Ascending aorta (tissue), 2 donors: ENCODE data around the gene AFAP1L2. TPM values are rescaled to one million over a fixed set of nuclear protein-coding genes. Genes with fewer than 3 reads are reported as not detected.
A peak's percentile ranks its signal among the peaks of the same experiment; 100 is the strongest.

Experiments
- DNase-seq, 2 donors: peaks; one replicate each; pipeline ENCODE4 v3.0.0-alpha.2; 2019; ENCODE audit warnings: low spot score in 2 of 2
- H3K27ac ChIP-seq, 2 donors: fragments of 200-600 bp; sonication (generic); one replicate each; pipeline ENCODE4 v1.5.1; 2016 to 2017; ENCODE audit warnings: mild to moderate bottlenecking in 1 of 2
- H3K27me3 ChIP-seq: fragments of 200-600 bp; sonication (generic); one replicate; pipeline ENCODE4 v1.5.1; 2017
- H3K36me3 ChIP-seq, 2 donors: fragments of 200-600 bp; sonication (generic); one replicate each; pipeline ENCODE4 v1.5.1; 2016
- H3K4me1 ChIP-seq, 2 donors: fragments of 200-600 bp; sonication (generic); one replicate each; pipeline ENCODE4 v1.5.1; 2016 to 2017; ENCODE audit warnings: mild to moderate bottlenecking in 1 of 2
- H3K4me3 ChIP-seq, 2 donors: fragments of 200-600 bp; sonication (generic); one replicate each; pipeline ENCODE4 v1.5.1; 2016 to 2017; ENCODE audit warnings: mild to moderate bottlenecking in 1 of 2
- H3K9me3 ChIP-seq, 2 donors: fragments of 200-600 bp; sonication (generic); one replicate each; pipeline ENCODE4 v1.5.1; 2016
- CTCF ChIP-seq, 3 experiments: fragments of 200-600 bp in 2 of 3; fragments of 450-650 bp in 1 of 3; sonication (generic) in 2 of 3; IDR thresholded peaks; one replicate each; pipeline ENCODE4 v1.5.1; 2016 to 2019; ENCODE audit warnings: antibody characterized with exemption in 3 of 3, mild to moderate bottlenecking in 1 of 3, moderate library complexity in 1 of 3
- intact Hi-C: fragments of 100-400 bp; cut with DNase I; formaldehyde crosslinking; loops from one replicate; pipeline ENCODE4 v1.15.1; 2023
- total RNA-seq: library from RNA; depleted of rRNA; stranded (reverse); fragments of >200 nt; gene quantifications from one replicate; pipeline ENCODE4 v1.1.0, GENCODE V29; 2016

The AFAP1L2 gene
- total RNA-seq, 1 donor from 2014 or later = 30.4 TPM

DNA sequence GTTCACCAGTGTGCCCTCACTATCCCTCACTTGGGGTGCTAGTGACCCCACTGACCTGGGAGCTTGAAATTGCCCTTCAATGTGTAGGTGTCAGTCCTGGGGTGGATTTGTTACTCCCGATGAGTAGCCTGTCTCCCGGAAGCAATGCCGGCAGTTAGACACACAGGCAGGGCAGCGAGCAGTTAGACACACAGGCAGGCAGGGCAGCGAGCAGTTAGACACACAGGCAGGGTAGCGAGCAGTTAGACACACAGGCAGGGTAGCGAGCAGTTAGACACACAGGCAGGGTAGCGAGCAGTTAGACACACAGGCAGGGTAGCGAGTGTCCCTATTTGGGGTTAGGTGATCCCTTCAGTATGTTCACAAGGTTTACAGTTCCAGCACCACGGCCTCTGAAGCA is 121.2 kb downstream of the AFAP1L2 start:
- H3K27me3 ChIP-seq = no peaks in the 10 kb centered on the region
- H3K9me3 ChIP-seq = no peaks in the 10 kb centered on the region
- H3K27ac ChIP-seq = no peak overlapping the region
- DNase-seq = peak in 1 of 2 donors; percentile 15
- no peaks in the 10 kb centered on the region for H3K36me3 ChIP-seq
- no peak overlapping the region for H3K4me3 ChIP-seq
- intact Hi-C loops = no loop called here
- H3K4me1 ChIP-seq = no peaks in the 10 kb centered on the region
- TF ChIP-seq CTCF (IDR thresholded peaks at IDR 0.05) = no peak

- Histone ChIP-seq H3K27me3 (no peaks in the 10 kb centered on the region), H3K9me3 (no peaks in the 10 kb centered on the region), H3K36me3 (no peaks in the 10 kb centered on the region), H3K27ac (no peak overlapping the region), H3K4me1 (no peaks in the 10 kb centered on the region), H3K4me3 (no peak overlapping the region)
- intact Hi-C loops = no loop called here
- TF ChIP-seq CTCF (IDR thresholded peaks at IDR 0.05) = no peak
- DNase-seq = peak in 1 of 2 donors; percentile 31
These were observed 121.8 kb downstream of the AFAP1L2 start for GRCh38 chr10:114282526-114282925.

DNA sequence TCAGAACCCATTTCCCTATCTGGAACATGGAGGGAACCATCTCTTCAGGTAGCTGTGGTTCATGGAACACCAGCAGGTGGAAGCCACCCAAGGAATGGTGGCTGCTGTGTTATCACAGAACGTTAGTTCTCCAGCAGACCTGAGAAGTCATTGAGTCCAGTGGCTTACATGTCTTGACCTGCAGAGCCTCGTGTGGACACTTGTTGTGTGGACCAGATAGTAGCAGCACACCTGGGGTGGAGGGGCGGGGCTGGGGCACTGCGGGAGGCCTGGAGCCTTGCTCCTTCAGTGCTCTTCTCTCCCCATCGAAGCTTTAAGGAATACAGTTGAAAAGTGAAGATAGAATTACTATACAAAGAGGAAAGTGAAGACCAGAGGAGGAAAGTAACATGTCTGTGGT is 122.8 kb downstream of the AFAP1L2 start:
- Histone ChIP-seq H3K36me3 (no peaks in the 10 kb centered on the region), H3K27ac (no peak overlapping the region), H3K4me3 (no peak overlapping the region), H3K4me1 (no peaks in the 10 kb centered on the region), H3K9me3 (no peaks in the 10 kb centered on the region), H3K27me3 (no peaks in the 10 kb centered on the region)
- DNase-seq = peak in 1 of 2 donors; percentile 30
- intact Hi-C loops = no loop called here
- TF ChIP-seq CTCF (IDR thresholded peaks at IDR 0.05) = no peak

- intact Hi-C loops = no loop called here
- DNase-seq = peak in 1 of 2 donors; percentile 3
- H3K27me3 ChIP-seq = no peaks in the 10 kb centered on the region
- no peaks in the 10 kb centered on the region for H3K4me1 ChIP-seq
- H3K9me3 ChIP-seq = no peaks in the 10 kb centered on the region
- no peak overlapping the region for H3K27ac ChIP-seq
- H3K36me3 ChIP-seq = no peaks in the 10 kb centered on the region
- TF ChIP-seq CTCF (IDR thresholded peaks at IDR 0.05) = no peak
- no peak overlapping the region for H3K4me3 ChIP-seq
These were observed 123.3 kb downstream of the AFAP1L2 start for GRCh38 chr10:114281006-114281405.

GRCh38 chr10:114279901-114280644 is 124.2 kb downstream of the AFAP1L2 start:
- no peaks in the 10 kb centered on the region for H3K36me3 ChIP-seq
- no peaks in the 10 kb centered on the region for H3K9me3 ChIP-seq
- no peak for TF ChIP-seq CTCF (IDR thresholded peaks at IDR 0.05)
- H3K4me3 ChIP-seq = no peak overlapping the region
- peak in 1 of 2 donors; percentile 16 for DNase-seq
- H3K4me1 ChIP-seq = no peaks in the 10 kb centered on the region
- intact Hi-C loops = no loop called here
- H3K27me3 ChIP-seq = no peaks in the 10 kb centered on the region
- no peak overlapping the region for H3K27ac ChIP-seq
